Effector CD8-positive, alpha-beta T cell (primary cell): ENCODE results near the gene P3H1.
A peak's percentile ranks its signal among the peaks of the same experiment; 100 is the strongest.
"Not testable (repeated sequence)": the region's sequence is repeated elsewhere in the genome, so short reads cannot be mapped to it uniquely, and the experiment has no call there.

Experiments
- DNase-seq: peaks from one replicate; lab custom pipeline; 2025; lab: John Stamatoyannopoulos, UW

The P3H1 gene

GRCh38 chr1:42769811-42770210 lies 3.0 kb upstream of the P3H1 start:
- no peak for DNase-seq

DNA sequence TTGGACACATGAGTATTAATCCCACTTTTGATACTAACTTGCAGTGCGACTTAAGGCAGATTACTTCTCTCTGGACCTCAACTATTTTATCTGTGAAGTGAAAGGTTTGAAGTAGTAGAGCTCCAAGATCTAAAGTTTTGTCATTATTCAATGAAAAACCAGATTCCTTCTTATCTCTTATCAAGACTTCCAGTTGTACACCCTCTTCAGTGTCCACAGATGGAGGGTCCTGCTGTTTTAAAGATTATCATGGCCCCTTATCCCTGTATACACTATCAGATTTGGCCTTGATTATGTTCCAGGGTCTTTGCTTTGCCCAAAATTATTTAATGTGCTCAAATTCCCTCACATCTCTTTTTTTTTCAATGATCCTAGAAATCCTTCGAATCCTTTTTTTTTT lies 1.3 kb upstream of the P3H1 start:
- DNase-seq = no peak

- DNase-seq = no peak
Measured at GRCh38 chr1:42767510-42768000, 727 bp upstream of the P3H1 start.

- no peak for DNase-seq
Measured at GRCh38 chr1:42765832-42766740, 742 bp downstream of the P3H1 start.

GRCh38 chr1:42765269-42765668 lies 1.6 kb downstream of the P3H1 start:
- DNase-seq = no peak

DNA sequence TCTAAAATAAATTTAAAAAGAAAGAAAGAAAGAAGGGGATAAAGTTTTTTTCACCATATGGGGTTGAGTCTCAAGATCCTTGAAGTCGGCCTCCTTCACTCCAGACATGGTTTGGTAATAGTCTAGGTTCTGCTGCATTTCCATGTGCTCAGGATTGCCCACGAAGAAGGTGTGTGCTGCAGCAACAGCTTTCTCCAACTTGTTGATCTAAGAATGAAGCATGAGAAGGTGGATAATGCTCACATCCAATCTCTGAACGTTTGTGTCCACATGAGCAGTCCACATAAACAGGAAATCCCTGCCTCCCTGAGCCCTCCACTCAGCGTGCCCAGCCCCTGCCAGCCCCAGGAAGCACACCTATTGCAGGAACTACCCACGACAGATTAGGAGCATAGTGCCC lies 4.6 kb downstream of the P3H1 start:
- DNase-seq = no peak

DNA sequence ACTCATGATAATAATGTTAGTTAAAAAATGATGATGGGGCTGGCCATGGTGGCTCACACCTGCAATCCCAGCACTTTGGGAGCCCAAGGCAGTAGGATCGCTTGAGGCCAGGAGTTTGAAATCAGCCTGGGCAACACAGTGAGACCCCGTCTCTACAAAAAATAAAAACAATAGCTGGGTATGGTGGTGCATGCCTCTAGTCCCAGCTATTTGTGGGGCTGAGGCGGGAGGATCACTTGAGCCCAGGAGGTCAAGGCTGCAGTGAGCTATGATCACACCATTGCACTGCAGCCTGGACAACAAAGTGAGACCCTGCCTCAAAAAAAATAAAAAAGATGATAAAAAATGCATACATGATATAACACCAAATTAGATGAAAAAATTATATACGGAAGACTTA lies 5.3 kb downstream of the P3H1 start:
- no peak for DNase-seq

GRCh38 chr1:42759114-42759513 lies 7.7 kb downstream of the P3H1 start:
- DNase-seq = no peak

GRCh38 chr1:42758641-42759040 lies 8.2 kb downstream of the P3H1 start:
- DNase-seq = no peak

GRCh38 chr1:42757892-42758275 lies 8.9 kb downstream of the P3H1 start:
- no peak for DNase-seq

DNA sequence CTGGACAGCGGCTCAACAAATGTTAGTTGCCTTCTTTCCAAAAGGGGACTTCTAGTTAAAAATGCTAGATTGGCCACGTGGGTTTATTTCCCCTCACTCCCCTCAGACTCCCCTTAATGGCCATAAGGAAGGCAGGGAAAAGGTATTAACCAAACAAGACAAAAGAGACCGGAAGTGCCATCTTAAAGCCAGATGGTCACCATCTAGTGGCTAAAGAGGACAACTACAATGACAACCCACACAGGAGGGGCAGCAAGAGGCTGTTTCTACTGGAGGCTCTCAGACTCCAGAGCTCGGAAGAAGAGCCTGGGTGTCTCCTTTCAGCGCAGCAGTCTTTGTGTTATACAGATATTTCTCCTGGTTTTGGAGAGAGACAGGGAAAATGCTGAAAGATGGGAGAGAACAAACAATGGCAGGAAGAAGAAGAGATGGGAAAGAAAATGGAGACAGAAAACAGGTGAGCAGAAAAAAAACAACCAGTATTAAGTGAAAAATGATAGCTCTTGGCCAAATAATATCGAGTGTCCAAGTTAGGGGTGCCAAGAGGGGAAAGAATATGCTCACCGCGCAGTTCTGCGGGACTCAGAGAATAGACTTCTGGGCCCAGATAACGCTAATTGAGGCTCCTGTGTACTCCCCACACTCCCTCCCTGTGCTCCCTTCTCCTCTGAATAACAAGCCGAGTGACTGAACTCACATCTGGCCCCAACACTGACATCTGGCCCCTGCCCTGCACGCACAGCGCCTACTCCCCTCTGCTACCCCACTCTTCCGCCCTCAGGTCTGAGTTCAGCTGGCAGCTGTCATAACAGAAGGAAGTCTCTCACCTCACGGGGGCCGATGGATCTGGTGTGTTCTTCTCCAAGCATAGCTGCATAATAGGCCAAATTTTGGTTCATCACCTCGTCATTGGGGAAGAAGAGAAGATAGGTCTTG lies 9.6 kb downstream of the P3H1 start:
- no peak for DNase-seq

DNA sequence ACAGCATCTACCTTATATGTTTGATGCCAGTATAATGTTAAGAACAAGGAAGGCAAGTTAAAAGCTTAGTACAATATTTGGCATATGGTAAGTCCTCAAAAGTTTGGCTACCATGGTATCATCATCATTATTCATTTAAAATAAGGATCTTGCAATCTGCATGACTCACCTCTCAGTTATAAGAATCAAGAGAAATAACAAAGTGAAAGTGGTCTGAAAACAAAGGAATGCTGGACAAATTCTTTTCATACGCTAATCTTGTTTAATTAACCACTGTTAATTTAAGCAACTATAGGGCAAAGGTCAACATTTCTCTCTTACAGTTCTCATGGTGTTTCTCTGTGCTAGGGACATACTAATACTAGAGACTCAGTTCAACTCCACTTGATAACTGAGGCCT lies 13.8 kb downstream of the P3H1 start:
- DNase-seq = no peak

DNA sequence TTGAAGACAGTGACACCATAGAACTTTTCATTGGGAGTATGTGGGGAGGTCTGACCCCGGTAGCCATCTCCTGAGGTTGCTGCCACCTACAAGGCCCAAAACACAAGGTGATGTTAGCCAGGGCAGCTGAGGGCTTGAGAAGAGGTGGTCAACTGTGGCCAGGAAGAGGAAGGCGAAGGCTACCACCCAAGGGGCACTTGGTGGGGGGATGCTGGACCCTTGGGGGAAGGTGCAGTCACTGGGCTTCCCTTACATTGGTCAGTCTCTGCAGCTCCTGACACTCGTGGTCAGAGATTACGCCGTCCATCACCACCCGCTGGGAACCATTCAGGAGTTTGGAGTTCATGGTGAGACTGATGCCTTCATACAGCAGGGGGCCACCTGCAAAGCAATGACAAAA lies 14.5 kb downstream of the P3H1 start:
- DNase-seq = no peak

- not testable (repeated sequence) for DNase-seq
Measured at GRCh38 chr1:42751511-42752070, 15.2 kb downstream of the P3H1 start.

DNA sequence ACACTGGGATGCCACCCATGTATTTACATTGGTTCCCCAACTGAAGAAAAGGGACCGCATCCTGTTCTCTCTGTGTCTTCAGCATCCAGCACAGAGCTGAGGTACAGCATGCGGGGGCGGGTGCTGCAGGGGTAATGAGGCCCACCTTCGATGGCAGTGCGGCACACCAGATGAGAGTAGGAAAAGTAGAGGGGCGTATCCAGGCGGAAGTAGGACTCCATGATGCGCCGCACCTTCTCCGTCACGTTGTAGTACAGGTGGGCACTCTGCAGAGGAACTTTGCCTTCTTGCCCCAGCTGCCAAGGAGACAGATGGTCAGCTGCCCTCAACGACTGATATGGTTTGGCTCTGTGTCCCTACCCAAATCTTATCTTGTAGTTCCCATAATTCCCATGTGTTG lies 16.8 kb downstream of the P3H1 start:
- DNase-seq = no peak

DNA sequence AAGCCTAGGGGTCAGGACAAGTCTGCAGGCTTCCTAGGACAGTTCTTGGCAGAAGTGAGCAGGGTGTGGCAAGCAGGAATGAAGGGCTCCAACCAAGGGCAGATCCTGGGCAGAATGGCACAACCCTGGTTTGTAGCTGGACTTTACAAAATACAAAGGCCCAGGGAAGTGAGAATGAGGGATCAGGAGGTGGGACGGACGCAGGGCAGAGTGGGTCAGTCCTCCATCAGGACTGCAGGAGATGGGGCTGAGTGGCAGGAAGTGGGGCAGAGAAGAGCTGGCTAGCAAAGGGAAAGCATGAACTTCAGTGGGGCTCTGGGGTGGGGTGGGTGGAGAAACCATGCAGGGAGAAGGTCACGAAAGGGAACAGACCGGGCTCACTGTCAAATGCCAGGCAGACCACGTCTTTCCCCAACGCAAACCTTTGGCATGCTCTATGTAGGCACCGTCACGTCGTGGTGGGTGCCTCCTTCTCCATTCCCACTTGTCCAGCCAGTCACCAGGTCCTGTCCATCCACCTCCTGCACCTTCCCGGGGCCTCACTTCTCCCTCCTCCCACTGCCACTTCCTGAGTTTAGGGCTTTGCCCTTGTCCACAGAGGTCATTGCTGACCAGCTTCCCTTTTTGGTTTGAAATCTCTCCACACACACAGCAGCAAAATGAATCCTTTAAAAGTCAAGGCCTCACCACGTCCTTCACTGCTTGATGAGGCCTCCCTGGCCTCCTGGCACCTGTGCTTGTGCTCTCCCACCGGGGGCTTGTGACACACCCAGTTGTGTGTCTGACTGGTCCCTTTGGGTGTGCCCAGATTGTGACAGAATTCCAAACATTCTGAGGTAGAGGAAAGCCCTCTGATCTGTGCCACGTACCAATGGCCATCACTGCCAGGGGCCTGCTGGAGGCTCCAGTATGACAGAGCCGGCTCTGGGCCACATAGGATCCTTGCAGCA lies 18.1 kb downstream of the P3H1 start:
- DNase-seq = no peak

DNA sequence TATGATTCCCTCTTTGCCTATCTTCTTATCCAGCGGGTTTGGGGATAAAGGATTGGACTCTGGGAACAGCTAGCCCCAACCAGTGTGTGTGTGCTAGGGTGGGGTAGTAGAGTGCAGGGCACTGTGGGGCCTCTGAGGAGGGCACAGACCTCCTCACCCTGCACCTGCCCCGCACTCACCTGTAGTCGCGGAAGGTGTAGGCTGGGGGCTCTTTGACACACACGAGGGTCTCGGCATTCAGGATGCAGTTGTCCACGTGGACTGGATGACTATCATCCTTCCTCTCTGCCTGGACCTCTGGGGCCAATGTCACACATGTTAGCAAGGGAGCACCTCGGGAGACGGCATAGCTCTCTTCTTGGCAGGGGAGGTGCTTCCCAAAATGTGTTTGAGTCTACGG lies 18.8 kb downstream of the P3H1 start:
- no peak for DNase-seq

GRCh38 chr1:42747125-42747524 lies 19.7 kb downstream of the P3H1 start:
- peak; percentile 30 for DNase-seq

- DNase-seq = no peak
Measured at GRCh38 chr1:42746436-42747105, 20.3 kb downstream of the P3H1 start.

DNA sequence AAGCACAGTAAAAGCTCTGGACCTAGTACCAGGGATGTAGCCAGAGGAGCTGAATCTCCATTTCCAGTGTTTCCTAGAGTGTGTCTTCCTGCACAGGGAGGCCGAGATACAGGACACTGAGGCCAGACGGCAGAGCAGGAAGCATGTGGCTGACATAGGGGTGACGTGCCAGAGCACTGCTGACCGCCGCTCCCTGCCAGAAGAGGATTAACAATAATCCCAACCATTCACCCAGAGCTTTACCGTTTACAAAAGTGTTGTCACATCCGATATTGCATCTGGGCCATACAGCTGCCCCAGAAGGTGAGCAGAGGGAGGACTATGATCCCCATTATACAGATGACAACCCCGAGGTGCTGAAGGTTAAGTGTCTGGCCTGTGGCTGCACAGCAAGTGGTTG lies 21.0 kb downstream of the P3H1 start:
- DNase-seq = no peak

DNA sequence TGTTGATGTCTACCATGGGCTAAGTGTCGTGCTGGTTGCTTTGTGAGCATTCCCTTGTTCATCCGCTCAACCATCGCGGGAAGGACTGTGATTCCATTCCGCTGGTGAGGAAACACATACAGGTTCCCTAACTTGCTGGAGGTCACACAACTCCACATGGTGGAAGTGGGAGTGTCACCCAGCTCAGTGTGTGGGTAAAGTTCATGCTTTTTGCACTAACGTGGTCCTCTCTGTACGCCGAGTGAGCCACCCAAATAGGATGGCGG lies 22.7 kb downstream of the P3H1 start:
- no peak for DNase-seq
